GM12801 (cell line): ENCODE results near the gene NALCN.

Experiments
- CTCF ChIP-seq: IDR thresholded peaks from one replicate; pipeline ENCODE4 v1.5.1; 2011; ENCODE audit warnings: control low read depth; ENCODE audit not compliant: insufficient read length; ENCODE audit errors: extremely low read depth

Gene NALCN

DNA sequence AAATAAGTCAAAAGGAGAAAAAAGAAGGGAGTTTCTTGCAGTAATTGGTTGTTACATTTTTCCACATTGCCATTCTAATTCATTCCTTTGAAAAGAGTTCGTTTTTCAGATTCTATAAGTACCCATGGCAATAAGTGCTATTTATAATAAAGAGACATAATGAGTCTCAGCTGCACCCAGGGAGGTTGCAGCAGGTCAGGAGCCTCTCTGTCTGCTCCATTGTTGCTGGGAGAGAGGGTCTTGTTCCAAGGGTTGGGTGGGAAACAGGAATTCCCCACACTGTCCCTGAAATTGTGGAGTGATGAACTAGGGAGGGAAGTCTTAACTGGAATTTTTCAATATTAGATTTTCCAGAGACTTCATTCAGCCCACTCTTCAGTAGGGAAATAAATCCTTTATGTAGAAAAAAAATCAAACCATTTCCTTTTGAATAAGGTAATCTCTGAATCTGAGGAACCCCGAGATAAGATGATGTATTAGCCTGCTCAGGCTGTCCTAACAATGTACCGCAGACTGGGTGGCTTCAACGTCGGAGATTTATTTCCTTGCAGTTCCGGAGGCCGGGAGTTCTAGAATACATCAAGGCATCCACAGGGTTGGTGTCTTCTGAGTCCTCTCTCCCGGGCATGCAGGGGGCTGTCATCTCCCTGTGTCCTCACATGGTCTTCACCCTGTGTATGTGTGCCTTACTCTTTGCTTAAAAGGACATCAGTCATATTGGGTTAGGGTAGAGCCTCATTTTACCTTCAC is 399.0 kb downstream of the NALCN start:
- TF ChIP-seq CTCF = no peak

GRCh38 chr13:101016475-101016874 is 399.8 kb downstream of the NALCN start:
- no peak for TF ChIP-seq CTCF

GRCh38 chr13:101013245-101013644 is 403.1 kb downstream of the NALCN start:
- TF ChIP-seq CTCF = no peak

DNA sequence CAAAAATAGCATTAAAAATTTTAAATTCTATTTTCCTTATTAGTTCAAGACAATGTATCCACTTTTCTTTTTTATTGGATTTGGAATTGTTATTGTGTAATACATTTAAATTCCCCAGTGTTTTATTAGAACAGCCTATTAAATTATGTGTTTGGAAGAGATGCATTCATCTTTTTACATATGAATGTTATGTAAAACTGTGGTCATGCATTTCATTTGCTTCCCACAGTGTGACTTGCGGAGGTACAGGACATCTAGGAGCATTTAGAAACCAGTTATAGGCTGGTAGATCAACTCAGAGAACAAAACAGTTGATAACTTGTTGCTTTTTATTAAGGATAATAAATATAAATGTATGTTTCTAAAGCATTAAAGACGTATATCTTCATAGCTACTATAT is 406.2 kb downstream of the NALCN start:
- TF ChIP-seq CTCF = no peak

- no peak for TF ChIP-seq CTCF
These were observed 409.1 kb downstream of the NALCN start for GRCh38 chr13:101007245-101007644.
